ENCODE data around the gene RYR3.

DNA sequence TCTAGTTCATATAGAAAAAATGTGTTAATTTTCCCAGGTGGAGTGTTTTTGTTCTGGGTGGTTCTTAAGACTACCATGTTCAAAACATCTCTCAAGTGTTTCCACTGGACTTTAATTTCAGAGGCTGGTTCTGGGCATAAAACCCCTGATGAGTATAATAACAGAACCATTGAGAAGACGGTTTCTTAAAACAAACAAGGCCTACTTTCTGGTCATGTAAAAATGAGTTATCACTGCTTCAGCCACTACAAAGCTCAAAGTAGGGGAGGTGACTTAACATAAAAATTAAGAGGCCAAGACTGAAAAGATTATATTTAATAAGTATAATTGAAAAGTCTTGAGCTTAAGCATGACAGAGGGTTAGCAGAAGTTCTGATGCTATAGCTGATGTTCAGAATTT lies 33.8 kb downstream of the RYR3 start:
- TF ChIP-seq CTCF (conservative IDR thresholded peaks at IDR 0.05; ENCODE audit: low read length) = no peak
- TF ChIP-seq EZH2phosphoT487 (IDR thresholded peaks at IDR 0.05; ENCODE audit: borderline replicate concordance, low read depth, low read length) = no peak

Data from OCI-LY7 (cell line).